ENCODE results near the gene ATP1A1. TPM values are rescaled to one million over a fixed set of nuclear protein-coding genes. Genes with fewer than 3 reads are reported as not detected.

ATP1A1 gene
- total and polyA plus RNA-seq, 9 of the 15 experiments (the other 6 are each of a cell fraction or from before 2014, with no cell fraction given) = 99.3 to 513 (median 234) TPM

GRCh38 chr1:116390195-116390594 is 17.2 kb downstream of the ATP1A1 start:
- no peak overlapping the region for H3K4me2 ChIP-seq (ENCODE audit: insufficient read depth, low read length)
- intact Hi-C loops (cut with micrococcal nuclease) = no loop called here
- ATAC-seq (no peak), DNase-seq (ENCODE audit: extremely low read depth in 1 of 4, low spot score in 3 of 4) (no peak), FAIRE-seq (no peak)
- no peak overlapping the region for H2AFZ ChIP-seq (ENCODE audit: low read depth, low read length)
- ChIA-PET CTCF (ENCODE audit: low intra/inter-chr PET ratio) (interaction anchor here (0.6 kb wide), 1 partner anchor 25 kb away, joined by 4 read pairs; no protein-coding TSS in a partner anchor), POLR2A (interaction anchor here (2.9 kb wide), 1 partner anchor 12 kb away, joined by 14 read pairs; no protein-coding TSS in a partner anchor)
- H3K79me2 ChIP-seq (ENCODE audit: control insufficient read depth, insufficient read depth, low read length) = no peaks in the 10 kb centered on the region
- no peak overlapping the region for H3K9ac ChIP-seq (ENCODE audit: insufficient read depth in 1 of 2, low read depth in 2 of 2, low read length in 2 of 2)
- TF ChIP-seq E2F1 (CRISPR knock-in tag; IDR thresholded peaks at IDR 0.05) = no peak
- in situ Hi-C loops (cut with MboI) = no loop called here
- H3K27ac ChIP-seq (ENCODE audit: extremely low read depth, low read depth, low read length) = no peak overlapping the region
- WGBS (ENCODE audit: insufficient coverage, low coverage, missing lambda C conversion rate) = 84% methylated on average over 5 of the region's 5 CpGs
- H3K9me3 ChIP-seq (replicated peaks; ENCODE audit: control insufficient read depth, insufficient read depth, low read depth, low read length) = no peaks in the 10 kb centered on the region
- H3K36me3 ChIP-seq (ENCODE audit: control insufficient read depth, insufficient read depth, low read length) = peaks cover 98% of the 10 kb centered on the region
- no peak overlapping the region for H3K4me3 ChIP-seq
- H3K4me1 ChIP-seq (replicated peaks in 1 of 2; ENCODE audit: control insufficient read depth in 2 of 2, insufficient read depth in 2 of 2, low read length in 2 of 2) = peaks cover 0 to 6% of the 10 kb centered on the region in 2 experiments; a peak in 2 of 5 replicates
- H3K9me1 ChIP-seq (ENCODE audit: control insufficient read depth, insufficient read depth, low read length) = no peaks in the 10 kb centered on the region
- H3K27me3 ChIP-seq (ENCODE audit: control insufficient read depth in 2 of 2, insufficient read depth in 2 of 2, low read length in 2 of 2) = no peaks in the 10 kb centered on the region
- H4K20me1 ChIP-seq (replicated peaks; ENCODE audit: control insufficient read depth, insufficient read depth, low read length) = no peaks in the 10 kb centered on the region
- BruUV-seq (replicated peaks) = no TSS peak

DNA sequence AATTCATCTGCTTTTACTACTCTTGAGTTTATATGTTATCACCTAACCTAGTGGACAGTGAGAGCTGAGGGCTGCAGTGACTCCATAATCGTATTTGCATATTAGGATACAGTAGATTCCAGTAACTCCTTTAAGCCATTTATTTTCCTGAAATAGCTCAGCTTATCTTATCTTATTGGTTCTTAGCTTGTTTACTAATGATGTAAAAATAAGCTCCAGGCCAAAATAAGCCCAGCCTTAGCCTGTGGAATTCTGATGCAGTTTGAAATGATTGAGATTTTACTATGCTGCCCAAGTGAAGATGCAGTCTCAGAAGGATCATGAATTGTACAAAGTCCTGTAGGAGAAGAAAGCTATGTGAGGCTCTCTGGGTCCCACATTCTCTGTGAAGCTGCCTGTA is 18.1 kb downstream of the ATP1A1 start:
- Histone ChIP-seq H3K36me3 (ENCODE audit: control insufficient read depth, insufficient read depth, low read length) (peaks cover 99% of the 10 kb centered on the region), H3K27ac (ENCODE audit: extremely low read depth, low read depth, low read length) (no peak overlapping the region), H3K4me1 (replicated peaks in 1 of 2; ENCODE audit: control insufficient read depth in 2 of 2, insufficient read depth in 2 of 2, low read length in 2 of 2) (peaks cover 0 to 6% of the 10 kb centered on the region in 2 experiments; a peak in 2 of 5 replicates), H3K9ac (ENCODE audit: insufficient read depth in 1 of 2, low read depth in 2 of 2, low read length in 2 of 2) (no peak overlapping the region), H3K4me3 (no peak overlapping the region), H3K79me2 (ENCODE audit: control insufficient read depth, insufficient read depth, low read length) (no peaks in the 10 kb centered on the region), H4K20me1 (replicated peaks; ENCODE audit: control insufficient read depth, insufficient read depth, low read length) (no peaks in the 10 kb centered on the region), H2AFZ (ENCODE audit: low read depth, low read length) (no peak overlapping the region), H3K4me2 (ENCODE audit: insufficient read depth, low read length) (no peak overlapping the region), H3K27me3 (ENCODE audit: control insufficient read depth in 2 of 2, insufficient read depth in 2 of 2, low read length in 2 of 2) (no peaks in the 10 kb centered on the region), H3K9me1 (ENCODE audit: control insufficient read depth, insufficient read depth, low read length) (no peaks in the 10 kb centered on the region), H3K9me3 (replicated peaks; ENCODE audit: control insufficient read depth, insufficient read depth, low read depth, low read length) (no peaks in the 10 kb centered on the region)
- ATAC-seq (no peak), DNase-seq (ENCODE audit: extremely low read depth in 1 of 4, low spot score in 3 of 4) (no peak), FAIRE-seq (peak; percentile 19)
- in situ Hi-C loops (cut with MboI) (no loop called here), intact Hi-C loops (cut with micrococcal nuclease) (no loop called here)
- ChIA-PET POLR2A (interaction anchor here (1.1 to 4.0 kb wide), 4 partner anchors 10 to 19 kb away, joined by 4 to 18 read pairs (median 9); no protein-coding TSS in a partner anchor), CTCF (ENCODE audit: low intra/inter-chr PET ratio) (interaction anchor here (0.6 kb wide), 1 partner anchor 11 kb away, joined by 3 read pairs; no protein-coding TSS in a partner anchor)
- BruUV-seq (replicated peaks) = no TSS peak
- 90% methylated on average over 1 of the region's 1 CpG for WGBS (ENCODE audit: insufficient coverage, low coverage, missing lambda C conversion rate)
- TF ChIP-seq HDGF (IDR thresholded peaks at IDR 0.05) (no peak), CEBPG (CRISPR knock-in tag; IDR thresholded peaks at IDR 0.05) (no peak), CEBPG (tag; conservative IDR thresholded peaks at IDR 0.05 in 1 of 2, IDR thresholded peaks at IDR 0.05 in 1 of 2) (no peak), SNRNP70 (optimal IDR thresholded peaks at IDR 0.05; ENCODE audit: low read depth, low read length) (no peak), CBX1 (IDR thresholded peaks at IDR 0.05; ENCODE audit: low read depth) (no peak), E2F3 (CRISPR knock-in tag; IDR thresholded peaks at IDR 0.05) (no peak), ZBTB43 (CRISPR knock-in tag; IDR thresholded peaks at IDR 0.05) (no peak), DPF2 (IDR thresholded peaks at IDR 0.05) (no peak), GTF3C2 (IDR thresholded peaks at IDR 0.05; ENCODE audit: borderline replicate concordance, extremely low read depth, insufficient read length) (no peak), PHF21A (IDR thresholded peaks at IDR 0.05; ENCODE audit: borderline replicate concordance, low read depth) (no peak)
